Sigmoid colon (tissue), 7 donors: ENCODE data around the gene TNP2. TPM values are rescaled to one million over a fixed set of nuclear protein-coding genes. Genes with fewer than 3 reads are reported as not detected.

Experiments
- DNase-seq: peaks from one replicate; pipeline ENCODE4 v3.0.0-alpha.2; 2019
- H3K27ac ChIP-seq, 4 donors: fragments of 200-600 bp; sonication (generic); one replicate each; pipeline ENCODE4 v1.5.1; 2016 to 2019; ENCODE audit warnings: mild to moderate bottlenecking in 1 of 4
- H3K27me3 ChIP-seq, 3 donors: fragments of 200-600 bp; sonication (generic); one replicate each; pipeline ENCODE4 v1.5.1; 2019; ENCODE audit warnings: mild to moderate bottlenecking in 1 of 3
- H3K36me3 ChIP-seq, 4 donors: fragments of 200-600 bp; sonication (generic); one replicate each; pipeline ENCODE4 v1.5.1; 2016 to 2019
- H3K4me1 ChIP-seq, 4 donors: fragments of 200-600 bp; sonication (generic); one replicate each; pipeline ENCODE4 v1.5.1; 2017 to 2019
- H3K4me3 ChIP-seq, 4 donors: fragments of 200-600 bp; sonication (generic); one replicate each; pipeline ENCODE4 v1.5.1; 2017 to 2019; ENCODE audit warnings: mild to moderate bottlenecking in 2 of 4, moderate library complexity in 1 of 4
- H3K9me3 ChIP-seq, 4 donors: fragments of 200-600 bp in 3 of 4; sonication (generic) in 3 of 4; one replicate each; pipeline versions ENCODE4 v1.5.1 to v1.6.1; 2013 to 2019
- CTCF ChIP-seq, 4 experiments: fragments of 450-650 bp in 3 of 4; fragments of 200-600 bp in 1 of 4; IDR thresholded peaks; one replicate each; pipeline ENCODE4 v1.5.1; 2016 to 2019; ENCODE audit warnings: antibody characterized with exemption in 4 of 4, mild to moderate bottlenecking in 3 of 4, moderate library complexity in 2 of 4
- EP300 ChIP-seq, 4 donors: sonication (generic); formaldehyde crosslinking; IDR thresholded peaks; one replicate each; pipeline ENCODE4 v1.6.1; 2017; ENCODE audit warnings: antibody characterized with exemption in 4 of 4
- POLR2A ChIP-seq, 2 donors: fragments of 450-650 bp; IDR thresholded peaks; one replicate each; pipeline ENCODE4 v1.6.1; 2016; ENCODE audit warnings: antibody characterized with exemption in 2 of 2, mild to moderate bottlenecking in 2 of 2, moderate library complexity in 2 of 2
- POLR2AphosphoS5 ChIP-seq, 4 donors: sonication (generic); formaldehyde crosslinking; IDR thresholded peaks; one replicate each; pipeline ENCODE4 v1.6.1; 2017; ENCODE audit warnings: antibody characterized with exemption in 4 of 4
- WGBS, 2 donors: extraction: QIAGEN DNeasy Blood & Tissue Kit; methylation state at CpG; one replicate each; pipeline ENCODE4 v1.1.7; 2013; 5-methylcytosine and 5-hydroxymethylcytosine counted together
- intact Hi-C: fragments of 100-400 bp; cut with DNase I; formaldehyde crosslinking; loops from one replicate; pipeline ENCODE4 v1.15.1; 2023
- polyA plus RNA-seq, 3 donors: library from polyadenylated mRNA; stranded (reverse); fragments of 200-250 nt; gene quantifications; one replicate each; pipeline ENCODE4 v1.2.3, GENCODE V29; 2013
- total RNA-seq, 4 donors: library from RNA; depleted of rRNA; stranded (reverse); fragments of >200 nt; gene quantifications; one replicate each; pipeline ENCODE4 v1.1.0, GENCODE V29; 2016
- donor health status: healthy with polysubstance abuse.
- donor health status: Bipolar disorder and iron deficiency.
- donor health status: healthy.

TNP2 gene
- total and polyA plus RNA-seq, 7 donors = not detected

GRCh38 chr16:11232302-11232851 lies 36.7 kb downstream of the TNP2 start:
- Histone ChIP-seq H3K27ac (peak overlapping the region in 1 of 4 donors; percentile 14), H3K36me3 (no peaks in the 10 kb centered on the region), H3K4me3 (no peak overlapping the region), H3K9me3 (no peaks in the 10 kb centered on the region), H3K4me1 (peaks cover 0 to 7% (median 0%) of the 10 kb centered on the region in 4 donors), H3K27me3 (no peaks in the 10 kb centered on the region)
- intact Hi-C loops = no loop called here
- TF ChIP-seq POLR2A (IDR thresholded peaks at IDR 0.05) = no peak
- TF ChIP-seq POLR2AphosphoS5 (IDR thresholded peaks at IDR 0.05) = no peak
- no peak for TF ChIP-seq CTCF (IDR thresholded peaks at IDR 0.05)
- TF ChIP-seq EP300 (IDR thresholded peaks at IDR 0.05) = no peak
- WGBS, 2 donors = 90 to 94% methylated on average over 2 of the region's 3 CpGs
- no peak for DNase-seq

- H3K4me3 ChIP-seq = no peak overlapping the region
- peaks cover 0 to 7% (median 0%) of the 10 kb centered on the region in 4 donors for H3K4me1 ChIP-seq
- no peak for DNase-seq
- H3K36me3 ChIP-seq = no peaks in the 10 kb centered on the region
- intact Hi-C loops = no loop called here
- WGBS, 2 donors = 79 to 82% methylated on average over 10 of the region's 10 CpGs
- no peak overlapping the region for H3K27ac ChIP-seq
- TF ChIP-seq CTCF (IDR thresholded peaks at IDR 0.05) (no peak), EP300 (IDR thresholded peaks at IDR 0.05) (no peak), POLR2AphosphoS5 (IDR thresholded peaks at IDR 0.05) (no peak), POLR2A (IDR thresholded peaks at IDR 0.05) (no peak)
- no peaks in the 10 kb centered on the region for H3K9me3 ChIP-seq
- no peaks in the 10 kb centered on the region for H3K27me3 ChIP-seq
These were observed 37.7 kb downstream of the TNP2 start for GRCh38 chr16:11231367-11231970.

GRCh38 chr16:11229906-11230305 lies 39.2 kb downstream of the TNP2 start:
- Histone ChIP-seq H3K9me3 (no peaks in the 10 kb centered on the region), H3K36me3 (no peaks in the 10 kb centered on the region), H3K4me3 (no peak overlapping the region), H3K27me3 (no peaks in the 10 kb centered on the region), H3K27ac (no peak overlapping the region), H3K4me1 (peaks cover 0 to 14% (median 7%) of the 10 kb centered on the region in 4 donors)
- no peak for DNase-seq
- WGBS, 2 donors = 45 to 73% methylated on average over 4 of the region's 4 CpGs
- TF ChIP-seq POLR2A (IDR thresholded peaks at IDR 0.05) (no peak), POLR2AphosphoS5 (IDR thresholded peaks at IDR 0.05) (no peak), EP300 (IDR thresholded peaks at IDR 0.05) (no peak), CTCF (IDR thresholded peaks at IDR 0.05) (no peak)
- intact Hi-C loops = no loop called here

- Histone ChIP-seq H3K9me3 (no peaks in the 10 kb centered on the region), H3K27ac (no peak overlapping the region), H3K27me3 (no peaks in the 10 kb centered on the region), H3K4me1 (peaks cover 0 to 14% (median 7%) of the 10 kb centered on the region in 4 donors), H3K36me3 (no peaks in the 10 kb centered on the region), H3K4me3 (no peak overlapping the region)
- intact Hi-C loops = no loop called here
- DNase-seq = no peak
- TF ChIP-seq EP300 (IDR thresholded peaks at IDR 0.05) (no peak), POLR2A (IDR thresholded peaks at IDR 0.05) (no peak), POLR2AphosphoS5 (IDR thresholded peaks at IDR 0.05) (no peak), CTCF (IDR thresholded peaks at IDR 0.05) (no peak)
- WGBS, 2 donors = 60 to 81% methylated on average over 5 of the region's 5 CpGs
These were observed 39.7 kb downstream of the TNP2 start for GRCh38 chr16:11229432-11229831.
